Anterior cingulate cortex (tissue), 58 donors: ENCODE measurements around the gene ENO3.
"Not testable (repeated sequence)": the region's sequence is repeated elsewhere in the genome, so short reads cannot be mapped to it uniquely, and the experiment has no call there.

ENCODE experiments used
- DNase-seq, 58 donors: peaks; one replicate each; lab custom pipeline; 2025; lab: John Stamatoyannopoulos, UW

Gene ENO3

DNA sequence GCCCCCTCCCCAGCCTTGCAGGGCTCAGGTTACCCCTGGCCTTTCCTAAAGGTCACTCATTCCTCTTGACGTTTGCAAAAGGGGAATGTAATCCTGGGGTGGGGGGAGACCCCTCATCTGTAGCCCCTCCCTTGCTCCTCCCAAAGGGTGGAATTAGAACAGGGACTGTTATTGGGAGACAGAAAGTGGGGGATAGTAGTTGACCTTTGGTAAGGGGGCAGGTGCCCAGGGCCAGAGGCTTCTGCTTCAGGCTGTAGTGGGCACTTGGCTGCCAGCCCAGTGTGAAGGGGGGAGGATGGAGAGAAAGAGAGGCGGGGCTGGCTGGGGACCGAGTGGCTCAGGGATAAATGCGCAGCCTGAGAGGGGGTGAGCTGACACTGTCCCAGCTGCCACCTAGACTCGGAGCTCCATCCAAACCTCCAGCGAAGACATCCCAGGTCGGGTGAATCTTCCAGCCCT lies at the start of gene ENO3:
ENO3 (plus strand) TSS at position 374 of the 459 bp plus-strand sequence. CDS start 711 bp downstream, outside the sequence.
- DNase-seq, result peak in 1 of 58 donors; percentile 6

DNA sequence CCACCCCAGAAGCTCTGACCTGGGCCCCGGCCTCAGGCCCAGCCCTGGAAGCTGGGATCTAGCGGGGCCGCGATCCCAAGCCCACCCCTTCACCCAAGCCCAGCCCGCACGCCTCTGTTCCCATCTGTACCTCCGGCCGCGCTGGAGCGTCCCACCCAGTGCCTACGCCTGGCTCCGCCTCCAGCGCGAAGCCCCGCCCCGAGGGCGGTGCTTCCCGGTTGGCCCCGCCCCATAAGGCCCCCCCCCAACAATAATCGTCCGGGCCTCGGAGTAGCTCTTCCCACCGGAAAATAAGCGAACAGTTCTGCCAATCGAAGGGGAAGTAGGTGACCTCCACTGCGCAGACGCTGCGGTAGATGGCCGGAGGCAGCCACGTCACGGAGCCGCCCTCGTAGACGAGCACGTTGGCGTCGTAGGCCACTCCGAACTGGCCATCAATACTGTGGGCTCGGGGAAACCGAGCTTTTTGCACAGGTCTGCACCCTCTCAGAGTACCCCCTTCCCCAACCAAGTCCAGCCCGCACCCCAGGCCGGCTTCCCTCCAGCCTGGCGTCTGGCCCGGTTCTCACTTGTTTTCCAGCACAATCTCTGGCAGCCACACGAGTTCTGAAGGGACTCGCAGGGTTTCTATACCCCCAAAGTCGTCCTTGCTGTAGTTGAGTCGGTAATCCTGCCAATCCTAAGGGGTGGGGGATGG lies 49.1 kb upstream of the ENO3 start:
- DNase-seq, result peak in 33 of 58 donors; percentile 16 to 78 (median 46)

DNA sequence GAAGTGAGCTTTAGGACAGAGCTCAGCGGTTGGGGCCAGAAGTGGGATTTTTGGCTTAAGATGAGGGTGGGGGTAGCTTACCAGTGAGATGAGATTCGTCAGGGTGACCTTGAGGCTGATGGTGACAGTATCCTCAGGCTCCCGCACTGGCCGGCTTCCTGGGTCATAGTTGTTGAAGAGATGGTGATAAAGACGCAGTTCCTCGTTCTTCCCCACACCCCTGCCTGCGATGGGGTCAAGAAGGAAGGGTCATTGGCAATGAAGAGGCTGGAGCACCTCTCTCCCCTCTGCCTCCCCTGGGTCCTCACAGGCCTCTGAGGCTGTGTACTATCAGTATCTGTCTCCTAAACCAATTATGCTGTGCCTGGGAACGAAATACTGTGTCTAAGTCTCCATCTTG lies 48.4 kb upstream of the ENO3 start:
- DNase-seq, result no peak

DNA sequence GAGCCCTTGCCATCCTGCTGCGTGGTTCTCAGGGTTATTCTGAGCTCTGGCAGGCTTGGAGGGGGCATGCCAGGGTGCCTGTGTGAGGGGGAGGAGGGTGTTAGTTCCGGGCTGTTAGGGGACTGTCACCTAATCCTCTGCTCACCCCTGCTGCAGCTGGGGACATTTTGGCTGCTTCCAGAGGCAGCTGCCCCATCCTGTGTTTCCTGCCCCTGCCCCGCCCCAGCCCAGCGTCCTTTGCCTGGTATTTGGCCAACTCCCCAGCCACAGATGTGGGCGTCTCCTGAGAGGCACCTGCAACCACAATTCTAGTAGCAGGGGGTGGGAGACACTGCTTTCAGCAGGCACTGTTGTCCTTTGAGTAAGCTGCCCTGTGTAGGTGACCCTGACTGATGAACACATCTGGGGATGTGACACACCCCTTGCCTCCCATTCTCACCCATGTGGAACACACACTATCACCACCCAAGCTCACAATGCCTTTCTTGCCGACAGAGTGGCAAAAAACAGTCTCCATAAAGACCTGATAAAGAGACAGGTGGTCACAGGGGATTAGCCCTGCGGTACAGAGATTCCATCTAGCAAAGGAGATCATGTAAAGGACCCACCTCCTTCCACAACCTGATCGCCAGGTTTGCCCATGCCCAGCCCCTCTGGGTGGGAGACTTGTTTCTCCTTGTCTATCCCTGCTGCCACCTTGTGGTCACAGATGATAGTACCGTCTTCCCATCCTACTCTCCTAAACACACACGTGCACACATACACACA lies 47.7 kb upstream of the ENO3 start, which contains the start of gene CHRNE:
CHRNE (minus strand) TSS at position 48 of the 768 bp plus-strand sequence; CDS start at position 13, 35 bp downstream.
- peak in 51 of 58 donors; percentile 7 to 79 (median 44) for DNase-seq

DNA sequence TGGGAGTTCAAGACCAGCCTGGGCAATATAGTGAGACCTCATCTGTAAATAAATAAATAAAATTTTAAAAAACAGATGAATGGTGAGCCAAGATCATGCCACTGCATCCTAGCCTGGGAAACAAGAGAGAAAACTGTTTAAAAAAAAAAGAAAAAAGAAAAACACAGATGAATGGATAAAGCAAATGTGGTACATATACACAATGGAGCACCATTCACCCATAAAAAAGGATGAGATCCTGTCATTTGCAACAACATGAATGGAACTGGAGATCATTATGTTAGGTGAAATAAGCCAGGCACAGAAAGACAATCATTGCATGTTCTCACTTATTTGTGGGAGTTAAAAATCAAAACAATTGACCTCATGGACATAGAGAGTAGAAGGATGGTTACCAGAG lies 44.3 kb upstream of the ENO3 start:
- DNase-seq, result not testable (repeated sequence)

DNA sequence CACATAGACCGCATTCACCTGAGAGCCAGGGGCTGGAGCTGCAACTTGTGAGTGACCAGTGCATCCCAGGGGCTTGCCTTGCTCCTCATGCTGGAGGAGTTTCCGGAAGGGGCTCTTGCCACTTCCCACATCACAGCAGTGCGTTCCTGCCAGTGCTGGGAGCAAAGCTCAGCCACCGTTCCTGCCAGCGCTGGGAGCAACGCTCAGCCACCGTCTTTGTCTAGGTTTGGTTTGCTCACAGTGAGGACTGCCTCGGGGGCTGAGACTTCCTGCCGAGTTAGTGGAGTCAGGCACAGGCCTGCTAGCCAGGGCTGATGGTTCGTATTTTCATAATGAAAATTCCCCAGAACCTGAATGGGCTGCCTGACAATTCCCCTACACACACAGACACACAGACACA lies 42.6 kb upstream of the ENO3 start:
- peak in 3 of 58 donors; percentile 10 to 23 (median 18) for DNase-seq

DNA sequence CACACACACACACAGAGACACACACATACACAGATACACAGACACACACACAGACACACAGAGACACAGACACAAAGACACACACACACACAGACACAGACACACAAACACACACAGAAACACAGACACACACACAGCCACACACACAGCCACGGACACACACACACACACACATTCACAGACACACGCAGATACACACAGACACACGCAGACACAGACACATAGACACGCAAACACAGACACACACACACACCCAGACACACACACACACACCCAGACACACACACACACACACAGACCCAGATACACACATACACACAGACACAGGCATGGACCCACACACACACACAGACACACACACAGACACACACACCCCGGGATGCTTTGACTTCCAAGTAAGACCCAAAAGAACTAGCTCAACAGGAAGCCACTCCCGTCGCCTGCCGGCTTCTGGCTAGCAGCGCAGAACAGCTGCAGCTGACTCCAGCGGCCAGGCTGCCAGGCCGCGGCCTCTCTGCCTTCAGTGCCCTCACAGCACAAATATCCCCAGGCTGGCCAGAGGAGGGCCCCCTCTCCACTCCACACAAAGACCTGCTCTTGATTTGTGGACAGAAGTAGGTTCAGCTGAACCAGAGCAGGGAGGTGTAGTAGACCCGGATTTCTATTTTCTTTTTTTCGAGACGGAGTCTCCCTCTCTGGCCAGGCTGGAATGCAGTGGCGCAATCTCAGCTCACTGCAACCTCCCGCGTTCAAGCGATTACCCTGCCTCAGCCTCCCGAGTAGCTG lies 42.0 kb upstream of the ENO3 start:
- peak in 55 of 58 donors; percentile 23 to 89 (median 70) for DNase-seq

DNA sequence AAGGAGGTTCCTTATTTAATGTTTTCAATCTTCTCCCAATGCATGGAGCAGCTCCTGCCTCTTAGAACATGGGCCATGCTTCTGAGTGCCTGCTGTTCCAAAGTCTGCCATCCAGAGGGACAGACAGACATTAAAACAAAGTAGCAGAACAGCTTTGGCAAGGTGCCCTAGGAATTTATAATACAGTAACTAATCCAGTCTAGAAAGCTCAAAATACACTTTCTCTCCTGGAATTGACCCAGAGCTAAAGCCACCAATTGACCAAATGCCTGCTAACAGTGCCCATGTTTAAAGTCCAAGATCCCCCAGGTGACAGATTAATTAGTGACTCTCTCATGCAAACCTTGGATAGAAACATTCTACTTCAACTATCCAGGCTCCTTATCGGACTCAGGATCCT lies 36.9 kb upstream of the ENO3 start:
- DNase-seq, result no peak

DNA sequence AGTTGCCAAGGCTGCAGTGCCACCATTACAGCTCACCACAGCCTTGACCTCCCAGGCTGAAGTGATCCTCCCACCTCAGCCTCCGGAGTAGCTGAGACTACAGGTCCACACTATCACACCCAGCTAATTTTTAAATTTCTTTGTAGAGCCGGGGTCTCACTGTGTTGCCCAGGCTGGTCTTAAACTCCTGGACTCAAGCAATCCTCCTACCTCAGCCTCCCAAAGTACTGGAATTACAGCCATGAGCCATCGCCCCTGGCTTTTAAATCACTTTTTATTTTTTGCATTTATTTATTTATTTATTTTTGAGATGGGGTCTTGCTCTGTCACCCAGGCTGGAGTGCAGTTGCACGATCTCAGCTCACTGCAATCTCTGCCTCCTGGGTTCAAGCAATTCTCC lies 36.4 kb upstream of the ENO3 start:
- DNase-seq, result not testable (repeated sequence)

DNA sequence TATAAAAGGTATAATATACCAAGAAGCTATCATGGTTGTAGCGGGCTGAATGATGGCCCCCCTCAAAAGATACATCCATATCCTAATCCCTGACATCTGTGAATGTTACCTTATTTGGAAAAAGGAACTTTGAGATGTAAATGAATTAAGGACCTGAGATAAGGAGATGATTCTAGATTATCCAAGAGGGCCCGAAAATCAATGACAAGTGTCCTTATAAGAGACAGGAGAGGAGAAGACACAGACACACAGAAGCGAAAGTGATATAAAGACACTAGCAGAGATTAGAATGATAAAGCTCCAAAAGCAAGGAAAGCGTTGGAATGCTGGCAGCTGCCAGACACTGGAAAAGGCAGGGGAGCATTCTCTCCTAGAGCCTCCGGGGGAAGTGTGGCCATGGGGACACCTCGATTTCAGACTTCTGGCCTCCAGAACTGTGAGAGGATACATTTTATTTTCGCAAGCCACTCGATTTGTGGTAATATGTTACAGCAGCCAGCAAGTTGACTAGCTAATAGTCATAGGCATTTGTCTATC lies 31.3 kb upstream of the ENO3 start:
- no peak for DNase-seq

DNA sequence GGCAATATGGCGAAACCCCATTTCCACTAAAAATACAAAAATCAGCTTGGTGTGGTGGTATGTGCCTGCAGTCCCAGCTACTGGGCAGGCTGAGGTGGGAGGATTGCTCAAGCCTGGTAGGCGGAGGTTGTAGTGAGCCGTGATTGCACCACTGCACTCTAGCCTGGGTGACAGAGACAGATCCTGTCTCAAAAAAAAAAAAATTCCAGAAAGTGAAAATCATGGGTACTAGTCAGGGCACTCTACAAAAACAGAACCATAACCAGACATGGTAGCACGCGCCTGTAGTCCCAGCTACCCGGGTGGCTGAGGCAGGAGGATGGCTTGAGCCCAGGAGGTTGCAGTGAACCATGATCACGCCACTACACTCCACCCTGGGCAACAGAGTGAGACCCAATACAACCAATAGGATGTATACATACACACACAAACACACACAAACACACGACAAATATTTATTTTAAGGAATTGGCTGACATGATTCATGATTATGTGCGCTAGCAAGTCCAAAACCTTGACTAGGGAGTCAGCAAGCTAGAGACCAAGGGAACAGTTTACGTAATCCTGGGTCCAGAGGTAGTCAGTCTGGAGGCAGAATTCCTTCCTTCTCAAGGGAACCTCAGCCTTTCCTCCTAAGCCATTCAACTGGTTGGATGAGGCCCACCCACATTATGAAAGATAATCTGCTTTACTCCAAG lies 30.4 kb upstream of the ENO3 start:
- no peak for DNase-seq

DNA sequence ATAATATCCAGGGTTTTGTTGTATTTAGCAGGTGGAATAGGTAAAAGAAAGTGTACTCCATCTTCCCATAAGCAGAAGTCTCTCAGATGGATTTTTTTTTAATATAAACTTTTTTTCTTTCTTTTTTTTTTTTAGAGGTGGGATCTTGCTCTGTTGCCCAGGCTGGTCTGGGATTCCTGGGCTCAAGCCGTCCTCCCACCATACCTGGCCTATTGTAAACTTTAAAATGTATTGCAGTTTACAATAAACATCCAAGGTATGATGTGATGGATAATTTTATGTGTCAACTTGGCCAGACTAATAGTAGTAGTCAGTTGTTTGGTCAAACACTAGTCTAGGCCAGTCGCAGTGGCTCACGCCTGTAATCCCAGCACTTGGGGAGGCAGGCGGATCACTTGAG lies 29.6 kb upstream of the ENO3 start:
- no peak for DNase-seq

DNA sequence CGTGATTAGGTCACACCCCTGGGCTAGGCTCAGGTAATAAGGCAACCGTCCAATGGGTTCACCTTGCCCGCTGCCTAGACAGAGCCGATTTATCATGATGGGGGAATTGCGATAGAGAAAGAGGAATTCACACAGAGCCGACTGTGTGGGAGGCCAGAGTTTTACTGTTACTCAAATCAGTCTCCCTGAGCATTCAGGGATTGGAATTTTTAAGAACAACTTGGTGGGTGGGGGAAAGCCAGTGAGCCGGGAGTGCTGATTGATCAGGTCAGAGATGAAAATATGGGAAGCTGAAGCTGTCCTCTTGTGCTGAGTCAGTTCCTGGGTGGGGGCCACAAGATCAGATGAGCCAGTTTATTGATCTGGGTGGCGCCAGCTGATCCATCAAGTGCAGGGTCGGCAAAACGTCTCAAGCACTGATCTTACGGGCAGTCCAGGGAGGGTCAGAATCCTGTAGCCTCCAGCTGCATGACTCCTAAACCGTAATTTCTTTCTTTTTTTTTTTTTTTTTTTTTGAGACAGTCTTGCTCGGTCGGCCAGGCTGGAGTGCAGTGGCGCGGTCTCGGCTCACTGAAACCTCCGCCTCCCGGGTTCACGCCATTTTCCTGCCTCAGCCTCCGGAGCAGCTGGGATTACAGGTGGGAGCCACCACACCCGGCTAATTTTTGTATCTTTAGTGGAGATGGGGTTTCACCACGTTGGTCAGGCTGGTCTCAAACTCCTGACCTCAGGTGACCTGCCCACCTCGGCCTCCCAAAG lies 24.2 kb upstream of the ENO3 start:
- not testable (repeated sequence) for DNase-seq

DNA sequence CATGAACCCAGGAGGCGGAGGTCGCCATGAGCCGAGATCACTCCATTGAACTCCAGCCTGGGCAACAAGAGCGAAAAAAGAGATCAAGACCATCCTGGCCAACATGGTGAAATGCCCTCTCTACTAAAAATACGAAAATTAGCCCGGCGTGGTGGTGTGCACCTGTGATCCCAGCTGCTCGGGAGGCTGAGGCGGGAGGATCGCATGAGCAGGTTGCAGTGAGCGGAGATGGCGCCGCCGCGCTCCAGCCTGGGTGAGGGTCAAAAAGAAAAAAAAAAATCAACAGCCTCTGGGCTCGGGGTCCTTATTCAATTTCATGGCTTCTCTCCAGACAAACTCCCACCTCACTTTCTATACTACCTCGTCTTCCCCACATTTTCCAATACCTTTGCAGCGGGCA lies 22.0 kb upstream of the ENO3 start:
- no peak for DNase-seq

DNA sequence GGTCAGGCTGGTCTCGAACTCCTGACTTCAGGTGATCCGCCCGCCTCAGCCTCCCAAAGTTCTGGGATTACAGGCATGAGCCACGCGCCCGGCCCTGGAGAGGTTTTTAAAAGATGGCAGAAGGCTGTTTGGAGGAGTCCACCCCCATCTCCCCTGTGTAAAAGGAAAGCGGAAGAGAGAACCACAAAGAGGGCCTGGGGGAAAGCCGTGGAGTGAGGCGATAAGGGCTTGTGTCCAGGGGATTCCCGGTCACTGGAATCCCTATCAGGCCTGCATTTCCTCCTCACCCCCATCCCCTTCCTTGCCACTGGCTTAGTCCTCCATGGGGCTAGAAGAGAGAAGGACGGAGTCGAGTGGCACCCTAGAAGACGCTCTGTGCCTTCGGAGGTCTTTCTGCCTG lies 19.0 kb upstream of the ENO3 start, which contains the start of gene GP1BA:
GP1BA (plus strand) TSS at position 315 of the 400 bp plus-strand sequence. CDS start 328 bp downstream, outside the sequence.
- no peak for DNase-seq

DNA sequence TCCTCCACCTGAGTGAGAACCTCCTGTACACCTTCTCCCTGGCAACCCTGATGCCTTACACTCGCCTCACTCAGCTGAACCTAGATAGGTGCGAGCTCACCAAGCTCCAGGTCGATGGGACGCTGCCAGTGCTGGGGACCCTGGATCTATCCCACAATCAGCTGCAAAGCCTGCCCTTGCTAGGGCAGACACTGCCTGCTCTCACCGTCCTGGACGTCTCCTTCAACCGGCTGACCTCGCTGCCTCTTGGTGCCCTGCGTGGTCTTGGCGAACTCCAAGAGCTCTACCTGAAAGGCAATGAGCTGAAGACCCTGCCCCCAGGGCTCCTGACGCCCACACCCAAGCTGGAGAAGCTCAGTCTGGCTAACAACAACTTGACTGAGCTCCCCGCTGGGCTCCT lies 18.2 kb upstream of the ENO3 start:
- DNase-seq, result no peak

DNA sequence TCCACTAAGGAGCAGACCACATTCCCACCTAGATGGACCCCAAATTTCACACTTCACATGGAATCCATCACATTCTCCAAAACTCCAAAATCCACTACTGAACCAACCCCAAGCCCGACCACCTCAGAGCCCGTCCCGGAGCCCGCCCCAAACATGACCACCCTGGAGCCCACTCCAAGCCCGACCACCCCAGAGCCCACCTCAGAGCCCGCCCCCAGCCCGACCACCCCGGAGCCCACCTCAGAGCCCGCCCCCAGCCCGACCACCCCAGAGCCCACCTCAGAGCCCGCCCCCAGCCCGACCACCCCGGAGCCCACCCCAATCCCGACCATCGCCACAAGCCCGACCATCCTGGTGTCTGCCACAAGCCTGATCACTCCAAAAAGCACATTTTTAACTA lies 17.3 kb upstream of the ENO3 start:
- DNase-seq, result no peak

DNA sequence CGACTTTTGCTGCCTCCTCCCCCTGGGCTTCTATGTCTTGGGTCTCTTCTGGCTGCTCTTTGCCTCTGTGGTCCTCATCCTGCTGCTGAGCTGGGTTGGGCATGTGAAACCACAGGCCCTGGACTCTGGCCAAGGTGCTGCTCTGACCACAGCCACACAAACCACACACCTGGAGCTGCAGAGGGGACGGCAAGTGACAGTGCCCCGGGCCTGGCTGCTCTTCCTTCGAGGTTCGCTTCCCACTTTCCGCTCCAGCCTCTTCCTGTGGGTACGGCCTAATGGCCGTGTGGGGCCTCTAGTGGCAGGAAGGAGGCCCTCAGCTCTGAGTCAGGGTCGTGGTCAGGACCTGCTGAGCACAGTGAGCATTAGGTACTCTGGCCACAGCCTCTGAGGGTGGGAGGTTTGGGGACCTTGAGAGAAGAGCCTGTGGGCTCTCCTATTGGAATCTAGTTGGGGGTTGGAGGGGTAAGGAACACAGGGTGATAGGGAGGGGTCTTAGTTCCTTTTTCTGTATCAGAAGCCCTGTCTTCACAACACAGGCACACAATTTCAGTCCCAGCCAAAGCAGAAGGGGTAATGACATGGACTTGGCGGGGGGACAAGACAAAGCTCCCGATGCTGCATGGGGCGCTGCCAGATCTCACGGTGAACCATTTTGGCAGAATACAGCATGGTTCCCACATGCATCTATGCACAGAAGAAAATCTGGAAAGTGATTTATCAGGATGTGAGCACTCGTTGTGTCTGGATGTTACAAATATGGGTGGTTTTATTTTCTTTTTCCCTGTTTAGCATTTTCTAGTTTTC lies 16.5 kb upstream of the ENO3 start:
- no peak for DNase-seq
